Subcutaneous abdominal adipose tissue (tissue), 5 donors: ENCODE data around the gene DDX54.

Experiments
- H3K27ac ChIP-seq: one replicate; pipeline ENCODE4 v1.7.0; 2013; ENCODE audit warnings: low read depth, mild to moderate bottlenecking, inconsistent platforms, low read length, moderate library complexity
- H3K27me3 ChIP-seq, 5 donors: one replicate each; pipeline ENCODE4 v1.7.0; 2013; ENCODE audit warnings: low read length in 5 of 5, inconsistent platforms in 1 of 5; ENCODE audit not compliant: control insufficient read depth in 5 of 5, insufficient read depth in 4 of 5
- H3K36me3 ChIP-seq, 5 donors: one replicate each; pipeline ENCODE4 v1.7.0; 2013; ENCODE audit warnings: low read length in 5 of 5; ENCODE audit not compliant: control insufficient read depth in 5 of 5, insufficient read depth in 5 of 5
- H3K4me1 ChIP-seq, 5 donors: one replicate each; pipeline ENCODE4 v1.7.0; 2013; ENCODE audit warnings: low read length in 5 of 5, mild to moderate bottlenecking in 3 of 5, moderate library complexity in 1 of 5; ENCODE audit not compliant: control insufficient read depth in 5 of 5, insufficient read depth in 5 of 5
- H3K4me3 ChIP-seq, 5 donors: one replicate each; pipeline ENCODE4 v1.7.0; 2013; ENCODE audit warnings: low read length in 5 of 5, low read depth in 1 of 5
- H3K9ac ChIP-seq, 5 donors: one replicate each; pipeline ENCODE4 v1.7.0; 2013; ENCODE audit warnings: low read length in 5 of 5, mild to moderate bottlenecking in 4 of 5, moderate library complexity in 3 of 5
- H3K9me3 ChIP-seq, 5 donors: one replicate each; pipeline ENCODE4 v1.7.0; 2013; ENCODE audit warnings: low read length in 5 of 5; ENCODE audit not compliant: control insufficient read depth in 5 of 5
- donor health status: healthy.
- donor health status: healthy.
- donor health status: healthy.
- donor health status: healthy.
- donor health status: healthy.

The DDX54 gene

DNA sequence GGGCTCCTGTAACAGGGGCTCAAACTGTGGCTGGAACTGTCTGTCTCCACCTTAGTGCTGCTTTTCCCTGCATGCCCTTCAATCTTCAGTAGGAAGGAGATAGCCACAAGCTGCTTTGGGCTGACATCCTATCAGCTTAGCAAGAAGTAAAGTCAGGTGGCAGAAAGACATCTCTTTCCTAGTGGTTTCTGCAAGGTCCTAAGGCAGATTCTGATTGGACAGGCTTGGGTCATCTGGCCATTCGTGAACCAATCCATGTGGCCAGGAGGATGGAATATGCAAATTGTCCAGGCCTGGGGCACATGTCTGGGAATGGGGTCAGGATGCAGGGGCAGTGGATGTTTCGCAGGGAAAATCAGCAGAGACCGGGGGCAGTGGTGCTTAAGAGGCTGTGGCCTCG is 5.5 kb upstream of the DDX54 start:
- no peaks in the 10 kb centered on the region for H3K9me3 ChIP-seq
- H3K4me1 ChIP-seq = peaks cover 3 to 38% (median 17%) of the 10 kb centered on the region in 5 donors
- no peaks in the 10 kb centered on the region for H3K27me3 ChIP-seq
- H3K9ac ChIP-seq = no peak overlapping the region
- H3K4me3 ChIP-seq = no peak overlapping the region
- H3K36me3 ChIP-seq = peaks cover 0 to 30% (median 16%) of the 10 kb centered on the region in 5 donors
- H3K27ac ChIP-seq = no peak overlapping the region

DNA sequence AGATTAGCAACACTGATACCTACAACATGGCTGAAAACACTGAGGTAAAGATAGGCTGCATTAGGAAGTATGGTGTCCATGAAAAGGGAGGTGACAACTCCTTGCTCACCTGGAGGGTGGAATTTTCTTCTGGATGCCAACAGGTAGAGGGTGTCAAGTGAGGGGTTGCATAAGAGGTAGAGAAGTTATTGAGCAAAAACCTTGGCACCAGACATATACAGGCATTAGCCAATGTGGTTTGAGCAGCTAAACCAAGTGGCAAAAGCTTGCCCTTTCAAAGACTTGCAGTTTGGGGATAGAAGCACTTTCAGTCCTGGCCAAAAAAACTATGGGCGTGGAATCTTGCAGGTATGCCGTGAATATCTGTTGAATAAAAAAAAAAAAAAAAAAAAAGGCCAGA is 4.1 kb upstream of the DDX54 start:
- no peak overlapping the region for H3K9ac ChIP-seq
- no peaks in the 10 kb centered on the region for H3K9me3 ChIP-seq
- H3K36me3 ChIP-seq = peaks cover 0 to 30% (median 16%) of the 10 kb centered on the region in 5 donors
- H3K4me3 ChIP-seq = no peak overlapping the region
- no peak overlapping the region for H3K27ac ChIP-seq
- peaks cover 3 to 43% (median 23%) of the 10 kb centered on the region in 5 donors for H3K4me1 ChIP-seq
- H3K27me3 ChIP-seq = no peaks in the 10 kb centered on the region

DNA sequence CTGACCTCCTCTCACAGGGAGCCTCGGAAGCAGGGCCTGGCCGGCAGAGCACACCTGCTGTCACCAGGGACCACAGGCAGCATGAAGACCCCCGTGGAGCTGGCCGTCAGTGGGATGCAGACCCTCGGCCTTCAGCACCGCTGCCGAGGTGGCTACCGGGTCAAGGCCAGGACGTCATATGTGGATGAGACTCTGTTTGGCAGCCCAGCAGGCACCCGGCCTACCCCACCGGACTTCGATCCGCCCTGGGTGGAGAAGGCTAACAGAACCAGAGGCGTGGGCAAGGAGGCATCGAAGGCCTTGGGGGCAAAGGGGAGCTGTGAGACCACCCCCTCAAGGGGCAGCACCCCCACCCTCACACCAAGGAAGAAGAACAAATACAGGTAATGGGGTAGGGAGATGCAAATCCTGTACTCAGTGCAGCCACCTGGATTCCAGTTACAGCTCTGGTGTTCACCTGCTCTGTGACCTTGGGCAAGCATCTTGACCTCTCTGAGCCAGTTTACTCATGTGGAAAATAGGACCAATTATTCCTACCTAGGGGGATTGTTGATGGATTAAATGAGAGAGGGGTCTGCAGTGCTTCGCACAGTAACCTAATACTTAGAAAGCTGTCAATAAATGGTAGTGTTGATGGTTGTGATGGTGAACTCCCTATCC is 1.5 kb upstream of the DDX54 start:
- Histone ChIP-seq H3K27ac (no peak overlapping the region), H3K9me3 (no peaks in the 10 kb centered on the region), H3K9ac (peak overlapping the region in 3 of 5 donors; percentile 97 to 99 (median 97)), H3K36me3 (peaks cover 0 to 24% (median 10%) of the 10 kb centered on the region in 5 donors), H3K4me3 (peak overlapping the region in 4 of 5 donors; percentile 84 to 91 (median 84)), H3K4me1 (peaks cover 8 to 28% (median 27%) of the 10 kb centered on the region in 5 donors), H3K27me3 (no peaks in the 10 kb centered on the region)

DNA sequence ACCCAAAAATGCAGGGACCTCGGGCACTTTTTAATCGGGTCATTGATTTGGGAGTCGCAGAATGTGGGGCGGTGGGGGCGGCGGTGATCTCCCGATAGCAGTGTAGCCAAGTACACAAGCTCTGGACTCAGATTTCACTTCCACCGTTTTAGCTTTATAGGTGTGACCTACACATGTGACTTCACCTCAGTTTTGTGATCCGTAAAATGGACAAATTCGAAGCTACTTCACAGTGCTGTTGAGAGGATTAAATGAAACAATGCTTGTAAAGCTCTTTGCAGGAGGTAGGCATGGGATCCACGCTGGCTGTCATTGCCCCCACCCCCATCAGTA is 721 bp upstream of the DDX54 start:
- Histone ChIP-seq H3K27me3 (no peaks in the 10 kb centered on the region), H3K36me3 (peaks cover 0 to 17% (median 3%) of the 10 kb centered on the region in 5 donors), H3K9me3 (no peaks in the 10 kb centered on the region), H3K27ac (peak overlapping the region; percentile 95), H3K4me1 (peaks cover 8 to 27% (median 27%) of the 10 kb centered on the region in 5 donors), H3K4me3 (peak overlapping the region; percentile 84 to 91 (median 85)), H3K9ac (peak overlapping the region; percentile 68 to 100 (median 97))

DNA sequence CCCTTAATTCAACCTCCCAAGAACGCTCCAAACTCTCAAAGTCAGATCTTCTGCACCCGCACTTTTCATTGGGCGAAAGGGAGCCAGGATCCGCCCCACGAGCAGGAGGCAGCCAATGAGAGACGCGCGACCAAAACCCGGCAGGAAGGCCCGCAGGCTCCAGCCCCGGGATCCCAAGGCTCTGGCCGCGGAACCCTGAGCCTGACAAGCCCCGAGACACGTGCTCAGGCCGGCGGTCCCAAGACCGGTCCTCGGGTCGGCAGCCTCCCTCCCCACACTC is 438 bp downstream of the DDX54 start:
- Histone ChIP-seq H3K9me3 (no peaks in the 10 kb centered on the region), H3K4me1 (peaks cover 8 to 27% (median 27%) of the 10 kb centered on the region in 5 donors), H3K36me3 (peaks cover 0 to 20% (median 14%) of the 10 kb centered on the region in 5 donors), H3K9ac (peak overlapping the region; percentile 68 to 100 (median 97)), H3K4me3 (peak overlapping the region; percentile 84 to 91 (median 86)), H3K27ac (peak overlapping the region; percentile 95), H3K27me3 (no peaks in the 10 kb centered on the region)

DNA sequence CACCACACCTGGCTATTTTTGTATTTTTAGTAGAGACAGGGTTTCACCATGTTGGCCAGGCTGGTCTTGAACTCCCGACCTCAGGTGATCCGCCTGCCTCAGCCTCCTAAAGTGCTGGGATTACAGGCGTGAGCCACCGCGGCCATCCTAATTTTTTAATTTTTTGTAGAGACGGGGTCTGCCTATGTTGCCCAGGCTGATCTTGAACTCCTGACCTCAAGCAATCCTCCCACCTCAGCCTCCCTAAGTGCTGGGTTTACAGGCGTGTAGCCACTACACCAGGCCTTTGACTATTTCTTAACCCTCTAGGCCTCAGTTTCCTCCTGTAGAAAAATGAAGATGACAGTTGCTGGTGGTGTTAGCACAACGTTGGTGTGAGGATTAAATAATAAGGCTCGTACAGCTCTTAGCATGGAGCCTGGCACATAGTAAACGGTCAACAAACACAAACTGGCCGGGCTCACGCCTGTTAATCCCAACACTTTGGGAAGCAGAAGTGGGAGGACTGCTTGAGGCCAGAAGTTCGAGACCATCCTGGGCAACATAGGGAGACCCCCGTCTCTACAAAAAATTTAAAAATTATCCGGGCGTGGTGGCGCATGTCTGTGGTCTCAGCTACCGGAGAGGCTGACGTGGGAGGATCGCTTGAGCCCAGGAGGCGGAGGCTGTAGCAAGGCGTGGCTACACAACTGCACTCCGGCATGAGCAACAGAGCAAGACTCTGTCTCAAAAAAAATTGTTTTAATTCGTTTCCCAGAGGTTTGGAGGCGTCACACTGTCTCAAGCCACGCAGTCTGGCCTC is 979 bp downstream of the DDX54 start:
- peak overlapping the region; percentile 68 to 100 (median 97) for H3K9ac ChIP-seq
- H3K4me1 ChIP-seq = peaks cover 8 to 27% (median 27%) of the 10 kb centered on the region in 5 donors
- no peaks in the 10 kb centered on the region for H3K9me3 ChIP-seq
- peaks cover 0 to 24% (median 20%) of the 10 kb centered on the region in 5 donors for H3K36me3 ChIP-seq
- peak overlapping the region; percentile 84 to 91 (median 86) for H3K4me3 ChIP-seq
- H3K27ac ChIP-seq = peak overlapping the region; percentile 95
- H3K27me3 ChIP-seq = no peaks in the 10 kb centered on the region

DNA sequence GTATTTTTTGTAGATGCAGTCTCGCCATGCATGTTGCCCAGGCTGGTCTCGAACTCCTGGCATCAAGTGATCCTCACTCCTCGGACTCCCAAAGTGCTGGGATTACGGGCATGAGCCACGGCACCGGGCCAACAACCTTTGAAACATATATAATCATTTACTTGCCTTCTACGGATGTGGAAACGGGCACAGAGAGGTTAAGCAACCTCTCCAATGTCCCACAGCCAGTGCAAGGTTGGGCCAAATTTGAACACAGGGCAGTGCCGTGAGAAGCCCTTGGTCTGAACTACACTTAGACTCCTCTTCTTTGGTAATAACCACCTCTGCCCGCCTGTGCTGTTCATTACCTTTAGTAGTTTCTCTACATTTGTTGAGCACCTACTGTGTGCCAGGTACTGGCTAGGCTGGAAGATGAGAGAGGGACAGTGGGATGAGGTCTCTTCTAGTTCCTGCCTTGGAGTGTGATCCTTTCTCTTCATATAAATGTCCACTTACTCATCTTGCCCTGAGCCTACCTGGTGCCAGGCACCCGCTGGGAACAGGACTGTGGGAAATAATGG is 2.2 kb downstream of the DDX54 start:
- no peaks in the 10 kb centered on the region for H3K27me3 ChIP-seq
- H3K4me1 ChIP-seq = peaks cover 8 to 27% (median 27%) of the 10 kb centered on the region in 5 donors
- H3K27ac ChIP-seq = no peak overlapping the region
- H3K9me3 ChIP-seq = no peaks in the 10 kb centered on the region
- H3K4me3 ChIP-seq = peak overlapping the region in 1 of 5 donors; percentile 2
- H3K9ac ChIP-seq = peak overlapping the region in 1 of 5 donors; percentile 3
- H3K36me3 ChIP-seq = peaks cover 3 to 33% (median 30%) of the 10 kb centered on the region in 5 donors

DNA sequence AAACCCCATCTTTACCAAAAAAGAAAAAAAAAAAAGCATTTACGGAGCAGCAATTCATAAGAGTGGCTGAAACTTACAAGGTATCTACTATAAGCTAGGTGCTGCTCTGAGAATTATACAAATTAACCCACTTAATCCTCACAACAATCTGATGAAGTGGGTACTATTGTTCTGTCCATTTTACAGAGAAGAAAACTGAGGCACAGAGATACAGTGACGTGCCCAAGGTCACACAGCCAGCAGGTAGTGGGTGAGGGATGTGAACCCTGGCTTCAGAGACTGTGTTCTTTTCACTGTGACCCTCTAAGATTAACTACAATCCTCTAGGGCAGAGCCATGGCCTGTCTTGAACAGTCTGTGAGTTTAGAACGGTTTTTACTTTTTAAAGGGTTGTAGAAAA is 3.3 kb downstream of the DDX54 start:
- peaks cover 0 to 7% (median 4%) of the 10 kb centered on the region in 5 donors for H3K9me3 ChIP-seq
- H3K4me3 ChIP-seq = no peak overlapping the region
- H3K36me3 ChIP-seq = peaks cover 7 to 44% (median 41%) of the 10 kb centered on the region in 5 donors
- H3K27me3 ChIP-seq = no peaks in the 10 kb centered on the region
- H3K9ac ChIP-seq = peak overlapping the region in 1 of 5 donors; percentile 23
- no peak overlapping the region for H3K27ac ChIP-seq
- H3K4me1 ChIP-seq = peaks cover 8 to 27% (median 22%) of the 10 kb centered on the region in 5 donors

DNA sequence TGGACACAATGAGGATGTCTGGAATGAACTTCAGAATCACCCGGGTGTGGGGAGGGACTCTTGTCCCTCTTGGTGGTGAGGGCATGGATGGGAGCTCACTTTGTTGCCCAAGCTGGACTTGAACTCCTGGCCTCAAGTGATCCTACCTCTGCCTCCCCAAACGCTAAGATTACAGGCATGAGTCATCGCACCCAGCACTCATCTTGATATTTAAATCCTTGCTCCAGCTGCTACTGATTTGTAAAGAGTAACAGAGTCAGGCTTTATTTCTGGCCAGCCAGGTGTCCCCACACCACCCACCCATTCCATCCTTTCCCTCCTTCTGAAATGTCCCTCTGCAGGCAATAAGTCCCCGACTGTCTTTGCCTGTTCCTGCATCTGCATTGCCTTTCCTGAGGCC is 4.9 kb downstream of the DDX54 start:
- peaks cover 7 to 53% (median 51%) of the 10 kb centered on the region in 5 donors for H3K36me3 ChIP-seq
- H3K27me3 ChIP-seq = no peaks in the 10 kb centered on the region
- no peak overlapping the region for H3K4me3 ChIP-seq
- peaks cover 0 to 11% (median 7%) of the 10 kb centered on the region in 5 donors for H3K9me3 ChIP-seq
- H3K27ac ChIP-seq = no peak overlapping the region
- H3K9ac ChIP-seq = no peak overlapping the region
- peaks cover 5 to 13% (median 8%) of the 10 kb centered on the region in 5 donors for H3K4me1 ChIP-seq

DNA sequence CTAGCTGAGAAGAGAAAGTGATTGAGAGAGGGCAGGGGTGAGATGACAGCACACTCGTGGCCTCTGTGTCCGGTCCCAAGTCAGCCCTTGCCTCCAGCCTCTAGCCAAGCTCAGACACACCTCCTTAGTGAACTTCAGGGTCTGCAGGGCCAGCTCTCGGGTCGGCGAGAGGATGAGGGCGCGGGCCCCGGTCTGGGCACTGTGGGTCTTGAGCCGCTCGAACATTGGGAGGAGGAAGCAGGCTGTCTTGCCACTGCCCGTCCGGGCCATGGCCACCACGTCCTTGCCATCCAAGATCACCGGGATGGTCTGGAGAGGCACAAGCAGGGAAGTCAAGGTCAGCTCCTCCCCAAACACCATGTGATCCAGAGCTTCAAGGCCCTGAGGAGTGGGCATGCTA is 6.3 kb downstream of the DDX54 start:
- Histone ChIP-seq H3K9me3 (peaks cover 0 to 11% (median 7%) of the 10 kb centered on the region in 5 donors), H3K27me3 (no peaks in the 10 kb centered on the region), H3K4me3 (no peak overlapping the region), H3K9ac (no peak overlapping the region), H3K4me1 (peaks cover under 1 to 7% (median 5%) of the 10 kb centered on the region in 5 donors), H3K27ac (no peak overlapping the region), H3K36me3 (peaks cover 7 to 63% (median 59%) of the 10 kb centered on the region in 5 donors)
